ENCODE measurements around the gene TAF10.

TAF10 gene

GRCh38 chr11:6565988-6566703 lies 45.9 kb downstream of the TAF10 start:
- TF ChIP-seq CTCF (IDR thresholded peaks at IDR 0.05; ENCODE audit: borderline replicate concordance, insufficient read depth, low read depth, low read length) = no peak
- H3K4me3 ChIP-seq (ENCODE audit: low read depth, low read length) = no peak overlapping the region

GRCh38 chr11:6565325-6565724 lies 46.7 kb downstream of the TAF10 start:
- no peak overlapping the region for H3K4me3 ChIP-seq (ENCODE audit: low read depth, low read length)
- no peak for TF ChIP-seq CTCF (IDR thresholded peaks at IDR 0.05; ENCODE audit: borderline replicate concordance, insufficient read depth, low read depth, low read length)

GRCh38 chr11:6563667-6564066 lies 48.3 kb downstream of the TAF10 start:
- TF ChIP-seq CTCF (IDR thresholded peaks at IDR 0.05; ENCODE audit: borderline replicate concordance, insufficient read depth, low read depth, low read length) = no peak
- no peak overlapping the region for H3K4me3 ChIP-seq (ENCODE audit: low read depth, low read length)

GRCh38 chr11:6563121-6563619 lies 48.8 kb downstream of the TAF10 start:
- H3K4me3 ChIP-seq (ENCODE audit: low read depth, low read length) = no peak overlapping the region
- no peak for TF ChIP-seq CTCF (IDR thresholded peaks at IDR 0.05; ENCODE audit: borderline replicate concordance, insufficient read depth, low read depth, low read length)

- TF ChIP-seq CTCF (IDR thresholded peaks at IDR 0.05; ENCODE audit: borderline replicate concordance, insufficient read depth, low read depth, low read length) = no peak
- H3K4me3 ChIP-seq (ENCODE audit: low read depth, low read length) = no peak overlapping the region
These were observed 50.7 kb downstream of the TAF10 start for GRCh38 chr11:6561288-6561687.

Measured in GM12875 (cell line).